HuH-7.5 (cell line): ENCODE results near the gene CDC42BPG.

Experiments
- DNase-seq: peaks from one replicate; pipeline ENCODE4 v3.0.0; 2011; ENCODE audit warnings: low spot score

Gene CDC42BPG

DNA sequence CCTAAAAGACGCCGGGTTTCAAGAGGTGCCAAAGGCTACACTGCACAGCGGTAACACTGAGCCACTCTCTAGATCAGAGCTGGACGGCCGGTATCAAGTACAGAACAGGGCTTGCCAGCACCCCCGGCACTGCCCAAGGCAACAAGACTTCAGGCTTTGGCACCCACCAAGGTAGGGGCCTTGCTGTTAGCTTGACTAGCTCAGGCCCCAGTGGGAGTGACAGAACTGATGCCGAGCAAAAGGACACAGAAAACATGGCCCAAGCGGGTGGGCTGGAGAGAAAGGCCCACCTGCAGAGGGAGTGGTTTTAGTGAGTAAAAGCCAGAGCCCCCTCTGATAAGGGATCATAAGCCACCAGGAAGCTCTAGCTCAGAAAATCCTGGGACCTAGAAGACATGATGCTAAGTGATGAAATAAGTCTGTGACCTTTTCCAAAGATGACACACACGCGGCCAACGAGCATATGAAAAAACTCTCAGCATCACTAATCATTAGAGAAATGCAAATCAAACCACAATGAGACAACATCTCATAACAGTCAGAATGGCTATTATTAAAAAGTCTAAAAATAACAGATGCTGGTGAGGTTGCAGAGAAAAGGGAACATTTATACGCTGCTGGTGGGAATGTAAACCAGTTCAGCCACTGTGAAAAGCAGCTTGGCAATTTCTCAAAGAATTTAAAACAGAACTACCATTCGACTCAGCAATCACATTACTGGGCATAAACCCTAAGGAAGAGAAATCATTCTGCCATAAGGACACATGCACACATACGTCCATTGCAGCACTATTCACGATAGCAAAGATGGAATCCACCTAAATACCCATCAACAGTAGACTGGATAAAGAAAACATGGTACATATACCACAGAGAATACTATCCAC is 21.1 kb upstream of the CDC42BPG start:
- DNase-seq: no peak

DNA sequence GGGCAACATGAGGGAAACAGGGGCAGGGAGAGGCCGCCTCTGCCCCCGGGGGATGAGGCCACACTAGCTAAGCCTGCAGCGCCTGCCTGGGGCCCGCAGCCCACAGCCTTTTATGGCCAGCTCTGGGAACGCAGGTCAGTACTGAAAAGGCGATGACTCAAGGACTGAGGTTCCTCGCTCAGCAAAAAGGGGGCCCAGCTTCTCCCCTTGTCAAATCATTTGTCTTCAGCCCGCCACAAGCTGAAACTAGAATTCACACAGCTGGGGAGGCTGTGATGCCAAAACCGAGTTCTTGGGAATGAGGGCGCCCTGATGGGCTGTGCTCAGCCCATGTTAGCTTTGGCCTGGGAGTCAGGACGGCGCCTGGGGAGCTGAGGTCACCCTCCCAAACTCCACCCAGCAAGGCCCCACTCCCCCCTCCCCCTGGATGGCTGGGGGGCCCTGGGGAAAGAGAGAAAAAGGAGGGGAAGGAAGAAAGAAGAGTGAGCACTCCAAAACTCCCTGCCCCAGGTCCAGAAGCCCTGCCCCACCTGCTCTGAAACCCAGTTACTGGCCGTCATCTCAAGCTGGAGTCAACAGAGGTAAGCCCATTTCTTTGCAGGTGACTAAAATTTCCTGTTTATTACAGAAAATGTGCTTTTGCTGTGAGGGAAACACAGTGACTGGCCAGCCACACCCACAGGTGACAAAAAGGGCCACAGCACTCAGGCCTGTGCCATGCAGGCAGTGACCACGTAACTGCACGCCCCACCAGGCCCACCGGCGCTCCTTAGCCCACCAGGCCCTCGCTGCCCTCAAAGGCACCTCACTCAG is 20.2 kb upstream of the CDC42BPG start:
- DNase-seq: no peak

DNA sequence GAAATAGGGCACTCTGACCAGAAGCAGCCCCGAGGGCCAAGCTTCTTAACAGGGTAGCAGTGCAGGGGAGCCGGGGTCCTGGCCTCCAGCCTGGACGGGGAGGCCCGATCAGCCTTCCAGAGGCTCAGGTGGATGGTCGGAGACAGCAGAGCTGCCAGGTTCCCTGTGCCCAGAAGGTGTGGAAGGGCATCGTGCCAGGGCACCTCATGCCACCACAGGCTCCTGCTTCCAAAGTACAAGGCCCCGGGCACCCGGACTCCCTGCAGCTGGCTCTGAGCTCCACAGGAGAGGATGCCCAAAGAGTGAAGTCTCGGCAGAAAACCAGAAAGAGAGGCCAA is 19.7 kb upstream of the CDC42BPG start:
- no peak for DNase-seq

DNA sequence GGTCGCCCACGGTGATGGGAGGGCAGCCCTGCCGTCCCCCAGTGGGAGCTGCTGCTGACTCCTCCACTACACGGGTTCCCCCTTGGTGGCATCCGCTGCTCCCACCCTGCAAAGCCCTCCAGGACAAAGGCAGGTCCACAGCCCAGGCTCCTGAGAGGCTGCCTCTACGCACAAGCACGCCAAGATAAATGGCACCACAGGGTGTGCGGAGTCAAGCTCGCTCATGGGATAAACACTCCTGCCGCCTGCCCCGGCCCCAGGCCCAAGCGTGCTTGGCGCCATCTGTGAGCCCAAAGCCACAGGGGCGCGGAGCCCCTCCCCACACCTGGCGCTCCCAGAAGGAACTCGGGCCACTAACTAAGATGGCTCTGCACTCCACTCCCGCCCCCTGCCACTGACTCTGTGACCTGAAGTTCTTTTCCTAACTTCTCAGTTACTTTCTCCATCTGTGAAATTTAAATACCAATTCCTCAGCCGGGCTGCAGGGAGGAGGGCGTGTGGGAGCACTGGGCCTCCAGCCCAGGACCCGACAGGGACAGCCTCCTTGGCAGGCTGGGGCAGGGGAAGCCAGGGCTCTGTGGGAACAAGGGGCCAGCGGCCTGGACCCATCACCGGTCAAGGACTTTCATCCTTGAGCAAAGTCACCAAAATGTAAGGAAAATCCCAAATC is 19.1 kb upstream of the CDC42BPG start:
- no peak for DNase-seq

DNA sequence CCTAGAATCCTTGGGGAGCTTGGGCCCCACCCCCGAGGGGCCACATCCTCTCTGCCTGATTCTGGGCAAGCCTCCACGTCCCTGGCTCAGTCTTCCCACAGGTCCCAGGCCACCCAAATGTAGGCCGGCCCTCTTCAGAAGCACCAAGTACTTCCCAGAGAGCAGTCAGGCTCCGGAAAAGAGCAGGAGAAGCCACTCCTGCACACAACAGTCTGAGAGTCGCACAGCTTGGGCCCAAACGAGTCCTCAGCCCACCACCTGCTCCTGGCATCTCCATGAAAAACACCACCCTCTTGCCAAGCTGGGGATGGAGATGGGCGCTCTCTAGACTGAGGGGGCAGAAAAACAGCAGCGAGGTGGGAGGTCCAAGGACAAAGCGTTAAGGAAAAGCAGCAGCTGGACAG is 18.5 kb upstream of the CDC42BPG start:
- no peak for DNase-seq

DNA sequence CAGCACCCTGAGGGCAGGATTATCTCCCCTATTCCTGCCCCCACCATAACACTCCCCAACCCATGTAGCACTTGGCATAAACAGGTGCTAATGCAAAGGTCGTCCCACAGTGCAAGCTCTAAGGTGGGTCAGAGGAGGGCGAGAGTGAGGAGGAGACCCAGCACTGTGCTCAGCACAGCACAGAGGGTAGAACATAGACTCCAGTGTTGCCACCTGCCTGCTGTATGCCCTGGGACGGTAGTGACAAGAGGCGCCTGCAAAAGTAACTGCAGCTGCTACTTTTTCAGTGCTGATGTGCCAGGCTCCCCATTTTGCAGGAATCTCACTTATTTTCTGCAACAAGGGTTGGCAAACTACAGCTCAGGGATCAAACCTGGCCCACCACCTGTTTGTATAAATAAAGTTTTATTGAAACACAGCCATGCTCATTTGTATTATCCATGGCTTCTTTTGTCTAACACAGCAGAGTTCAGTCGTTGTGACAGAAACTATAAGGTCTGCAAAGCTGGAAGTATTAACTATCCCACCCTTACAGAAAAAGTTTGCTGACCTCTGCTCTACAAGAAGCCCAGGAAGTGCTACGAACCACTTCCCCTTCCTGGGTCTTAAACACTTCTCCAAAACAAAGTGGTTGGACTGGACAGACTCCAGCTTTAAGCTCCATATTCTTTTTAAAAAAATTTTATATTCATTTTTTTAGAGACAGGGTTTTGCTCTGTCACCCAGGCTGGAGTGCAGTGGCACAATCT is 16.9 kb upstream of the CDC42BPG start:
- DNase-seq: no peak

DNA sequence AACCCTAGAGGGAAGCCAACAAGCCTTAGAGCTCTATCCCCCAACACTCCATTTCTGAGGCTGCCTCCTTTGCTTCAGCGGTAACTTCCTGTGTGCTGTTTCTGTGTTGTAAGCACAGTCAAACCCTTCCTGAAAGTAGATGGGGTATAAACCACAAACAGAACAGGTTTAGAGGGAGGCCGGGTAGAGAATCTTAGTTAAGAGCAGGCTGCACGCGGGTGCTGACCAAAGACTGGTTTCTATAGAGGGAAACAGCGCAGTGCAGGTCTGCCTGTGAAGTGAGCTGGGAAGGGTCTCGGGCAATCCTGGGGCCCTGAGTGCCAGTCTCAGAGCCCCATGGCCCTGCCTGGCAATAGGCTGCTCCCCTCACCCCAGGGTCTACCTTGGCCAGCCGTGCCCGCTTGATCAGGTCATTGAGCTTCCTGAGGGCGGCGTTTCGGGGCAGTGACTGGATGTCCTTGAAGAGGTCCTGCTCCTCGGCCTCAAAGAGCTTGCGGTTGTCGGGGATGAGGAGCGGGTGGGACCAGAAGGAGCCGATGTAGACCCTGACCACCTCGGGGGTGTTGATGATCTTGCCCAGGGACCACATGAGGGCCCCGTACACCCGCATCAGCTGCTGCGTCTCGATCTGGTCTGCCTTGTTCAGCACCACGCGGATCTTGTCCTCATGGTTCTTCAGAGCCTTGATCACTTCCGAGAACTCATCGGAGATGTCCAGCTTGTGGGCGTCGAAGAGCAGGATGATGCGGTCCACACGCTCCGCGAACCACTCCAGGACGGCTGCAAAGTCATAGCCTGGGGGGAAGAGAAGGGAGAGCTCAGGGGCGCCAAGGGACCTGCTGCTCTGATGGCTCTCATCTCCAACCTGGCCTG is 15.3 kb upstream of the CDC42BPG start:
- no peak for DNase-seq

DNA sequence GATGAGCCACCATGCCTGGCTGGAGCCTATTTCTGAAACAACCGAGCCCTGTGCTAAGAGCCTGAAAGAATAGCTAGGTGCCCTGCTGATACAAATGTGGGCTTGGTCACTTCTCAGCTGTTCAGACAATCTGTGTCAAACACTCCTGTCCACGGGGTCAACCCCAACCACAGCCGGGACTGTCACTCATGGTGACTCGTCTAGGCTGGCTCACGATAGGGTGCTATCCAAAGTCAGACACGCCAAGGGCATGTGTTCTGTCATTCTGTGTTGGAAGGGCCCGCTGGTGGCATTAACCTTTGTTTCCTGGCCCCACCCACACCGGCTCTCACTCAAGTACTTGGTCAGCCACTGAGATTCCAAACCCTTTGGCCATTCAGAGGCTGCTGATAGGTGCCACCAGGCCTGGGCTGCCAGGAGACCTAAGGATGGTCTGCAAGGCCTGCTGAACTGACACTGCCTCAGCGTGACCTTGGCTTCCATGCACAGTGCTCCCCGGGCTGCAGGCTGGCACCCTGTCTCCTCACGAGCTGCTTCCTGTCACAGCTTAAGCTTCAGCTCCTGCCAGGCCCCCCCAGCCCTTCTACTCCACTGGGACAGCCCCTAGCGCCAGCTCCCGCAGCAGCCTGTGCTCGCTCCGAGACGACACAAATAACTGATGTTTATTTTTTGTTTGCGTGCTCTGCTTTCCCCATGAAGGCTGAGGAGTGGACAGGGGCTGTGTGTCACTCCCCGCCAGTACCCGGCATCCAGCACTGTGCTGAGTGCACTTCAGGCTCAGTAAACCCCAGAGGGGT is 14.2 kb upstream of the CDC42BPG start:
- DNase-seq: no peak

DNA sequence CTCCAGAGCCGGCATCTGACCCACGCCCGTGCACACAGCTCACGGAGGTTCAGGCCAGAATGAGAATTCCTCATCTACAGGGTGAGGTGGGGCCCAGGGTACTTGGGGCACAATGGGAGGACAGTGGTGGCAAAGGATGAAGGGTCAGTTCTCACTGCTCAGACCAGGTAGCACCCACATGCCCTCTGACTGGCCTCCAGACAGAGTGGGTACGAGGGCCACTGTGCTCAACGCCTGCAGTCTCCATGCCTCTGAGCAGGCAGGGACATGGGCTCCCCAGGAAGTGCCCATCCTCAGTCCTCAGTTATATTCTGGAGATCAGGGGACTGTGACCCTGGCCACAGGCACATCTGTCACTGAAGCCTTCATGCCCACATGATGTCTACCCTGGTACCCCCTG is 13.0 kb upstream of the CDC42BPG start:
- DNase-seq: no peak

DNA sequence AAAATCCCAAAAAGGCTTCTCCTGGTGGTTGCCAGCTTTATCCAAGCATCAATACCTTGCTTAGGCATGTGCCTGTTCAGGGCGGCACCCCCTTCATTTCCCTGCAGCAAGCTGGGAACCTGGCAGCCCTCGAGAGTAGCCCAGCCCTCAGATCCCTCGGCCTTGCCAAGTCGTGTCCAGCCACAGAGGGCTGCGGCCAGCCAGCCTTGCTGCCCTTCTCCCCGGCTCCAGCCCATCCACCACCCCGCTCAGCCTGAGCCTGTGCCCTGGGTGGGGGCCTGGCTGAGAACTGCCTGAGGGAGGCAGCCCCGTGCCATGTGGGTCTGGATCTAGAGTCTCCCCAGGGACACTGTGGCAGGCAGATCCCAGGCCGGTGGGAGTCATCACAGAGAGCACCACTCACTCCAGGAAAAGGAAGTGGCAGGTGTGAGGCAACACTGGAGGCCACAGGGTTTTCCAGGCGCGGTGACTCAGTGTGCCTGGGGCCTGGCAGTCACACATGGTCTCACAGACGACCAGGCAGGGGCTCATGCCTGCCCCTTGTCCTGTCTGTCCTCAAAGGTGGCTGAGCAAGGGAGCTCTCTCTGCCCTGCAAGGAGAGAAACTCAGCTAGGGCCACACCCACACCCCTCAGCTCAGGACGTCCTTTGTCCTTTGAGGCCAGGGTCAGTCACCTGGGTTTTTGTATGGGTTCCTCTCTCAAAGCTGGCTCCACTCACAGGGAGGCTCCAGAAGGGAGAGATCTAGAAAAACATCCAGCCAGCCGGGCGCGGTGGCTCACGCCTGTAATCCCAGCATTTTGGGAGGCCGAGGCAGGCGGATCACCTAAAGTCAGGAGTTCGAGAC is 12.2 kb upstream of the CDC42BPG start:
- no peak for DNase-seq

DNA sequence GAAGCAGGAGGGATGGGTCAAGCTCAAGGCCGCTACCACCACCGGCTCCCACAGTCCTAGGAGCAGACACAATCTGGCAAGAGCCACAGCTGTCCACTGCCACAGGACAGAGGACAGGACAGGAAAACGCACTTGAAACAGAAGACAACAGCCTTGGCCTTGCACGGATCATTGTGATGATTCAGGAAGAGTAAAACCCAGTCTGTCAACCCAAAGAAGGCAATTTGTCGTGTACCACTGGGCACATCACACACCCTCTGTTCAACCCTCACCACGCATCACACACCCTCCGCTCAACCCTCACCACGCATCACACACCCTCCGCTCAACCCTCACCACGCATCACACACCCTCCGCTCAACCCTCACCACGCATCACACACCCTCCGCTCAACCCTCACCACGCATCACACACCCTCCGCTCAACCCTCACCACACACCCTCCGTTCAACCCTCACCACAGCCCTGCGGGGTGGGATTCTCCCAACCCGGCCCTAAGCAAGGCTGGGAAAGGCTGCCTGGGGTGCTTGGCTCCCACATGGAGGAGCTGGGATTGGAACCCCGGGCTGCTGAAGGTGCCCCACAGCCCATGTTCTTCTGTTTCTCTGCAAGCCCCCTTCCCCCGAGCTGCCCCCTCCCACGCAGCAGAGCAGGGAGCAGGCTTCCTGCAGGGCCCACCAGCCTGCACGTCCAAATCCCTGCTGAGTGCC is 11.3 kb upstream of the CDC42BPG start:
- no peak for DNase-seq

DNA sequence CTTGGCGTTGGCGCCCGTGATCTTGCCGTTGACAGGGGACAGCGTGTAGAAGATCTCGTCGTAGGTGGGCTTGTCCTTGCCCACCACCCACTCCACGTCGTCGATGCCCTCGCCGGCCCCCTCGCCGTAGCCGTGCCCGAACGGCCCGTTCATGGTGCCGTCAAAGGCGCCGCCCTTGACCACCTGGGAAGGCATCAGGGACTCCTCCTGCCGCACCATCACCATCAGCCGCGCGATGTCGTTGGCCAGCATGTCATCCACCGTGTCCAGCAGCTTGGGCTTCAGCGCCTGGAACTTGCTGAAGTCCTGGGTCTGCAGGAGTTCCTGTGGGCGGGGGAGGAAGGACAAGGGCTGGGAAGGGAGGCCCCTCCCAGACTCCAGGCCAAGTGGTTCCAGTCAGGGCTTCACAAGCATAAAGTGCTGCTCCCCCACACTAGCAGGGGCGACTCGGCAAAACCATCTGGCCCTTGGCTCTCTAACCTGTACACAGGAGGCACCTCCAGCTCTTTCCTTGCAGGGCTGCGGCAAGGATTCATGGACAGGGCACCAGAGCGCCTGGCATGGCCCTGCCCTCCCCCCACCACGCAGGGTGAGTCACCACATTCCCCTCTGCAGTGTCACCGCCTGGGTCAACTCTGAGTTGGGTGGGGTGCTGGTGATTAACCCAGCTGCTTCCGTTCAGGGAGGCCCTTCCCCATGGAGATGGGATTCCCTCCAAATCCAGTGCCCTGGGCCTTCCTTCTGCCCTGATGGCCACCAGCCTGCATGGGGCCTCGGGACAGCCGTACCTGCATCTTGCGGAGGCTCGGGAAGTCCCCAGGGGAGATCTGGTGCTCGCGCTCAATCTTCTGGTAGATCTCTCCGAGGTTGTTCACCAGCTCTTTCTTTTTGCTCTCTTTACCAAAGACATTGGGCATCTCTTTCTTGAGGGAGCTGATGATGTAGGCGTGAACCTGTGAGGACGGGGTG is 10.4 kb upstream of the CDC42BPG start:
- DNase-seq: peak; percentile 75

DNA sequence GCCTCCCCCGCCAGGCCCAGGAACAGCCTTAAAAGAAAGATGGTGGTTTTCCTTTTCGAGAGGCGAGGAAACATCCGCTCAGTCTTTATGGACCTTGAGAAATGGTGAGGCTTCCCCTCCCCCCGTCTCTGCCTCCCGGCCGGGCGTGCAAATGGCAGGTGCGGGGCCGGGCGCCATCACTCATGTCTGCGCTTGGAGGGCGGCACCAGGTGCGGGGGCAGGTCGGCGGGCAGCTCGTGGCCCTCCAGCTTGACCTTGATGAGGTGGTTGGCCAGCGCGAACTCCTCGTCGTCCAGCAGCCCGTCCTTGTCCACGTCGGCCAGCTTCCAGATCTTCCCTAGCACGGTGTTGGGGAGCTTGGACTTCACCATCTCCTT is 9.7 kb upstream of the CDC42BPG start:
- no peak for DNase-seq

DNA sequence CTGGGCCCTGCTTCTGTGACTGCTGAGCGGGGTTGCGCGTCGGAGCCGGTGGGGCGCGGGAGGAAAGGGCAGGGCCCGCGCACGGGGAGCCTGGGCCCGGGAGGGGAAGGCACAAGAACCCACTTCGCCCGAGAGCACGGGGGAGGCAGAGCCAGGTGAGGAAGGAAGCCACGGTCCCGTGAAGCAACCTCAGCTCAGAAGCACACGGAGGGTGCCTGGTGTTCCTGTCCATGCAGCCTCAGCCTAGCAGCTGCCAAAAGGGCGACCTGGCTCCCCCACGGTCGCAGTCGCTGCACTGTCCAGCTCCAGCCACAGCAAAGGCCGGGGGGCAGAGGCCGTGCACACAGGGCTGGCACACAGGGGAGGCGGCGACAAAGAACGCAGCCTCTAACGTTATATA is 9.3 kb upstream of the CDC42BPG start:
- DNase-seq: no peak

DNA sequence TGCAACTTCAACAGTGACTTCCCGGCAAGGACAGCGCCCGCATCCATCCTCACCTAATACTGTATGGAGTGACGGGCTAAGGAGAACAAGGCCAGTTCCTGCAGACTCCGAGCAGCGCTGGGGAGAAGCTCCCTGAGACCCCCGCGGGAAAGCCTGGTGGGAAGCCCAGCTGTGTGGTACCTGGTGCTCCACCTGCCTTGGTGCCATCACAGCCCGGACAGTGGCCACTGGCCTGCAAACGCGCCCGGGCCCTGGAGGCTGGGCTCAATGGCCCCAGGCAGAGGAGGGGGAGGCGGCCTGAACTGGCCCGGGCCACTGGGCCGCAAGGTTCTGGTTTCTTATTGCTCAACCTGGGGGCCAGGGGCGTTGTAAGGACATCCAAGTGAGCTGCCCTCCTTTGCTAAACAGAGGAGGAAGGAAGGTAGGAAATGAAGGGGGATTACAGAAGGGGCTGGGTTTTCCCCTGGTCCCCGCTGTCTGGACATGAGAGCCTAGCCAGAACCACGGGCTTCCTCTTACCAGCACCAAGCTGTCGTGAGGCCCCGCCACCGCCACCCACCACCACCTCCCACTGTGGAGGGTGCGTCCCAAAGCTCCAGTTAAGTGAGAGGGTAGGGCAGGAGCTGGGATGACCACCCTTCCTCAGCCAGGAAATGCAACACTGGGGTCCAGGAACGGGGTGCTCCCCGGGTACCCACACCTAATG is 8.5 kb upstream of the CDC42BPG start:
- DNase-seq: no peak

DNA sequence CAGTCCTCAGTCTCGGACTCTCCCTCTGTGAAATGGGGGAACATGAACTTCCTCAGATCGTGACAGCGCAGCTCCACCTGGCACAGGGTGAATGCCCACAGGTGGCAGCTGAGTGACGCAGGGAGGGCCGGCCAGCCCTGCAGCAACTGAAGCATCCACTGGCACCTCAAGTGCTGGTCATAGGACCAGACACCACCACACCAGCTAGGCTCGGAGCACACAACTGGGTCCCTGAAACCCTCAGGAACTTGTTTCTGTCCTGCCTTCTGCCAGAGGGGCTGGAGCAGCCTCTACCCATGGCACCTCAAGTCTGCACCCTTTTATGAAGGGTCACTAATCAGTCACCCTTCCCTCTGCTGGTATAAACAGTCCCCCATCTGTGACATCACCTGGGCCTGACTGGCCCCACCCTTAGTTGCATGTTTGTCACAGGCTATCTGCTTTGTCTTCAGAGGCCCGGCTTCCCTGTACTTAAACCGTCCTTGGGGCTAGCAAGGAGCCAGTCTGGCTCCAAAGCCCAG is 7.4 kb upstream of the CDC42BPG start:
- no peak for DNase-seq
